ENCODE data around the gene RABGGTA. TPM values are rescaled to one million over a fixed set of nuclear protein-coding genes. Genes with fewer than 3 reads are reported as not detected.

RABGGTA gene
- total RNA-seq, 3 donors from 2014 or later (not counting 1 experiment from before 2014, with no cell fraction given): 72.9 to 95.1 (median 88.5) TPM

DNA sequence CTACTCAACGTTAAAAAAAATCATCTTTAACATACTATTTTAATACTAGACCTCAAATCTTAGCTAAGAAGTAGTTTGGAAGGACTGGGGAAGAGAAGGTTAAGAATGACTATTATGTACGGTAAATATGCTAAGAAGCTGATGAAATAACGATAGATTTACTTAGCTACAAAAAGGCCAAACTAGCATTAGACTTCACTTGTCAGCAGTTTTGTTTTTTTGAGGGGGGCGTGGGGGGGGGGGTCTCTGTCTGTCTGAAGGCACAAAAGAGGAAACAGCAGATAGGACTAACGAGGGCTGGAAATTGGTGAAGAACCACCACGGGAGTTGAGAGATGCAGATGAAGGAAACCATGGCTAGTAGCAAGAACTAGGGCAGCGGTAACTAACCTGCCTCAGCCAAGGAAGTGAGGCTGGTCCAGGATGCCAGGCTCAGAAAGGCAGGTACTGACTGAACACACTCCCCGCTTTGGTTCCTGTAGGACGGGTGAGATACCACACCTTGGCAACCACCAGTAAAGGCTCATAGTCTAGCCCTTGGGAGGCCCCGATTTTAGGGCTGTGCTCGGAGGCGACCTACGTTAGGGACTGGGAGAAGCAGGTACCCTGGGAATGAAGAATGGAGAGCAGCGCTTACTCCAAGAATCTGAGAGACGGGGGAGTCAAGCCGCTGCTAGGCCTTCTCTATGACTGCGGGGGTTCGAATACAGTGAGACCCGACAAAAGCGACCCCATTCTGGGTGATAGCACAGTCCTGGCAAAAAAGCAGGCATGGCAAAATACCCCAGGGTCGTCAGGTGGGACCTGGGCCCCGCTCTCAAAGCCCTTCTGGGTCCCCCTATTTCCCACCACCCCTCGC lies 39.9 kb downstream of the RABGGTA start:
- Mint-ChIP-seq H3K27me3 (ENCODE audit: low read depth in 2 of 2) (no peaks in the 10 kb centered on the region), H3K36me3 (peaks cover 9% of the 10 kb centered on the region)
- peak overlapping the region; percentile 77 for H3K27ac ChIP-seq (ENCODE audit: low read length)

DNA sequence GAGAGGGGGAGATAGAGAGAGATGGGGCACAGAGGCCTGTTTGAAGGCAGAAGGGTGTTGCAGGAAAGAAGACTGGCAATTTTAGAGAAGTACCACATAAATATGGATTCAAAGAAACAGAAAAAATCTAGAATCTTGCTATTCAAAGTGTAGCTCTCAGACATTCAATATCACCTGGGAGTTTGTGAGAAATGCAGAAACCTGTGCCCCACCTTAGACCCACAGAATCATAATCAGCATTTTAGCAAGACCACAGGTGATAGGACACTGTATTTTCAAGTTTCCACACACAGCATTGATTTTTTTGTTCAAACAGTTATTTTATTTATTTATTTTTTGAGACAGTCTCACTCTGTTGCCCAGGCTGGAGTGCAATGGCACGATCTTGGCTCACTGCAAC lies 42.5 kb downstream of the RABGGTA start:
- intact Hi-C loops (cut with micrococcal nuclease): no loop called here
- no peaks in the 10 kb centered on the region for H3K27me3 Mint-ChIP-seq (ENCODE audit: low read depth in 2 of 2)

More for the DNA sequence above, 39.9 kb downstream of the RABGGTA start:
- Histone ChIP-seq H3K4me3 (ENCODE audit: low read length) (peak overlapping the region; percentile 71), H3K4me1 (ENCODE audit: control insufficient read depth, insufficient read depth, low read length) (peaks cover 24% of the 10 kb centered on the region), H3K36me3 (ENCODE audit: control insufficient read depth, insufficient read depth, low read length) (peaks cover 27% of the 10 kb centered on the region), H3K9me3 (ENCODE audit: control insufficient read depth, insufficient read depth, low read length) (no peaks in the 10 kb centered on the region), H3K27me3 (ENCODE audit: control insufficient read depth, insufficient read depth, low read length) (no peaks in the 10 kb centered on the region)
- Mint-ChIP-seq H3K4me1 (peaks cover 45 to 52% of the 10 kb centered on the region in 2 donors), H3K9me3 (no peaks in the 10 kb centered on the region), H3K4me3 (peak overlapping the region; percentile 86), H3K27ac (peak overlapping the region; percentile 87 to 100)
- peak in 1 of 2 donors; percentile 53 for DNase-seq
- no peak for ATAC-seq
- TF ChIP-seq, protein P1, sequence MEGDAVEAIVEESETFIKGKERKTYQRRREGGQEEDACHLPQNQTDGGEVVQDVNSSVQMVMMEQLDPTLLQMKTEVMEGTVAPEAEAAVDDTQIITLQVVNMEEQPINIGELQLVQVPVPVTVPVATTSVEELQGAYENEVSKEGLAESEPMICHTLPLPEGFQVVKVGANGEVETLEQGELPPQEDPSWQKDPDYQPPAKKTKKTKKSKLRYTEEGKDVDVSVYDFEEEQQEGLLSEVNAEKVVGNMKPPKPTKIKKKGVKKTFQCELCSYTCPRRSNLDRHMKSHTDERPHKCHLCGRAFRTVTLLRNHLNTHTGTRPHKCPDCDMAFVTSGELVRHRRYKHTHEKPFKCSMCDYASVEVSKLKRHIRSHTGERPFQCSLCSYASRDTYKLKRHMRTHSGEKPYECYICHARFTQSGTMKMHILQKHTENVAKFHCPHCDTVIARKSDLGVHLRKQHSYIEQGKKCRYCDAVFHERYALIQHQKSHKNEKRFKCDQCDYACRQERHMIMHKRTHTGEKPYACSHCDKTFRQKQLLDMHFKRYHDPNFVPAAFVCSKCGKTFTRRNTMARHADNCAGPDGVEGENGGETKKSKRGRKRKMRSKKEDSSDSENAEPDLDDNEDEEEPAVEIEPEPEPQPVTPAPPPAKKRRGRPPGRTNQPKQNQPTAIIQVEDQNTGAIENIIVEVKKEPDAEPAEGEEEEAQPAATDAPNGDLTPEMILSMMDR (IDR thresholded peaks at IDR 0.05): no peak
- 5% methylated on average over 20 of the region's 23 CpGs for WGBS (ENCODE audit: insufficient coverage)
- intact Hi-C loops (cut with micrococcal nuclease): loop anchor here (1.0 to 5.0 kb wide), 4 partner anchors 11 to 41 kb away; partner anchors contain the start of genes MDP1, RABGGTA, TINF2 and TM9SF1

DNA sequence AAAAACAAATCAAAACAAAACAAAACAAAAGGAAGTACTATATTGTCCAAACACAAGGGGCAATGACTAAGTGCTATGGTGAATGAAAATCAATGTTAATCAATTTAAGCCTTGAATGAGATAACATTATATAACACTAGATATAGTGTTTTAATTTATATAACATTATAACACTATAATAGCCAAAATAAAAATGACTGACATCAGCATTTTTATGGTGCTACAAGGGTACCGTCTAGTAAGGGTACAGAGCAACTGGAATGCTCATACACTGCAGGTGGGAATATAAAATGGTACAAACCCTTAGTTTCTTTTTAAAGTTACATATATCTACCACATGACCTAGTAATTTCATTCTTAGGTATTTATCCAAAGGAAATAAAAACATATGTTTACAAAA lies 44.9 kb downstream of the RABGGTA start:
- H3K27ac Mint-ChIP-seq: peak overlapping the region in 1 of 2 donors; percentile 32
- 83% methylated on average over 1 of the region's 1 CpG for WGBS (ENCODE audit: insufficient coverage)

More for the DNA sequence above, 42.5 kb downstream of the RABGGTA start:
- Histone ChIP-seq H3K4me3 (ENCODE audit: low read length) (no peak overlapping the region), H3K36me3 (ENCODE audit: control insufficient read depth, insufficient read depth, low read length) (peaks cover 7% of the 10 kb centered on the region), H3K27ac (ENCODE audit: low read length) (no peak overlapping the region), H3K27me3 (ENCODE audit: control insufficient read depth, insufficient read depth, low read length) (no peaks in the 10 kb centered on the region), H3K4me1 (ENCODE audit: control insufficient read depth, insufficient read depth, low read length) (peaks cover 24% of the 10 kb centered on the region), H3K9me3 (ENCODE audit: control insufficient read depth, insufficient read depth, low read length) (no peaks in the 10 kb centered on the region)
- Mint-ChIP-seq H3K27ac (no peak overlapping the region), H3K4me3 (no peak overlapping the region), H3K9me3 (no peaks in the 10 kb centered on the region), H3K36me3 (no peaks in the 10 kb centered on the region), H3K4me1 (peaks cover 24 to 32% of the 10 kb centered on the region in 2 donors)
- 56% methylated on average over 1 of the region's 1 CpG for WGBS (ENCODE audit: insufficient coverage)
- ATAC-seq (no peak), DNase-seq (no peak)
- TF ChIP-seq, protein P1 (IDR thresholded peaks at IDR 0.05): no peak

More for the DNA sequence above, 44.9 kb downstream of the RABGGTA start:
- ATAC-seq (no peak), DNase-seq (no peak)
- TF ChIP-seq, protein P1 (IDR thresholded peaks at IDR 0.05): no peak
- peaks cover 7% of the 10 kb centered on the region for H3K36me3 ChIP-seq (ENCODE audit: control insufficient read depth, insufficient read depth, low read length)
- intact Hi-C loops (cut with micrococcal nuclease): no loop called here
- no peak overlapping the region for H3K27ac ChIP-seq (ENCODE audit: low read length)
- H3K9me3 Mint-ChIP-seq: no peaks in the 10 kb centered on the region
- no peaks in the 10 kb centered on the region for H3K9me3 ChIP-seq (ENCODE audit: control insufficient read depth, insufficient read depth, low read length)
- no peak overlapping the region for H3K4me3 ChIP-seq (ENCODE audit: low read length)
- no peak overlapping the region for H3K4me3 Mint-ChIP-seq
- no peaks in the 10 kb centered on the region for H3K27me3 ChIP-seq (ENCODE audit: control insufficient read depth, insufficient read depth, low read length)
- peaks cover 8% of the 10 kb centered on the region for H3K4me1 ChIP-seq (ENCODE audit: control insufficient read depth, insufficient read depth, low read length)
- no peaks in the 10 kb centered on the region for H3K27me3 Mint-ChIP-seq (ENCODE audit: low read depth in 2 of 2)
- no peaks in the 10 kb centered on the region for H3K36me3 Mint-ChIP-seq
- peaks cover 10 to 15% of the 10 kb centered on the region in 2 donors for H3K4me1 Mint-ChIP-seq
